SK-N-SH (cell line): ENCODE measurements around the gene SERF2. TPM values are rescaled to one million over a fixed set of nuclear protein-coding genes. Genes with fewer than 3 reads are reported as not detected.

Source experiments
- CTCF ChIA-PET: fragments of 300-600, 350-600 bp; formaldehyde crosslinking; extraction: SDS; loops from one replicate; lab custom pipeline; 2021; lab: Yijun Ruan, JAX
- POLR2A ChIA-PET: fragments of 350-600 bp; sonication (Branson Sonifier 250); formaldehyde crosslinking; extraction: SDS; loops from one replicate; lab custom pipeline; 2020; ENCODE audit warnings: antibody characterized with exemption, inconsistent platforms; lab: Yijun Ruan, JAX
- DNase-seq: peaks from one replicate; pipeline ENCODE4 v3.0.0; 2012
- H2AFZ ChIP-seq: fragments of 200-600 bp; sonication (generic); 2 replicates; pipeline ENCODE4 v1.8.1; 2016; ENCODE audit warnings: antibody characterized with exemption, mild to moderate bottlenecking, low read depth
- H3F3A ChIP-seq: fragments of 200-600 bp; sonication (generic); replicated peaks from 2 replicates; pipeline ENCODE3; 2016; ENCODE audit warnings: antibody characterized with exemption, mild to moderate bottlenecking; ENCODE audit not compliant: insufficient read depth
- H3K27ac ChIP-seq, 2 experiments: fragments of 200-500 bp in 1 of 2; fragments of 200-600 bp in 1 of 2; sonication (Bioruptor generic) in 1 of 2; sonication (generic), shearing (Covaris generic) in 1 of 2; 2 replicates each; pipeline versions ENCODE4 v1.5.1 to v1.6.1; 2014 to 2016; ENCODE audit warnings: low read depth in 2 of 2, inconsistent platforms in 1 of 2, low read length in 1 of 2, mild to moderate bottlenecking in 1 of 2, mixed read lengths in 1 of 2
- H3K27me3 ChIP-seq: fragments of 200-600 bp; sonication (generic), shearing (Covaris generic); 2 replicates; pipeline ENCODE4 v1.6.1; 2016; ENCODE audit warnings: mixed run types; ENCODE audit not compliant: insufficient read depth
- H3K36me3 ChIP-seq, 2 experiments: fragments of 200-500 bp in 1 of 2; fragments of 200-600 bp in 1 of 2; sonication (Bioruptor generic) in 1 of 2; sonication (generic) in 1 of 2; replicated peaks in 1 of 2; 2 replicates each; pipeline versions ENCODE3 to v1.5.1; 2014 to 2016; ENCODE audit warnings: low read length in 1 of 2, mild to moderate bottlenecking in 1 of 2; ENCODE audit not compliant: insufficient read depth in 2 of 2, control insufficient read depth in 1 of 2
- H3K4me1 ChIP-seq, 2 experiments: fragments of 200-500 bp in 1 of 2; fragments of 200-600 bp in 1 of 2; sonication (Bioruptor generic) in 1 of 2; sonication (generic), shearing (Covaris generic) in 1 of 2; 2 replicates each; pipeline versions ENCODE4 v1.5.1 to v1.6.1; 2014 to 2016; ENCODE audit warnings: low read depth in 1 of 2, low read length in 1 of 2, mixed run types in 1 of 2; ENCODE audit not compliant: insufficient read depth in 2 of 2, control insufficient read depth in 1 of 2
- H3K4me2 ChIP-seq: fragments of 200-600 bp; sonication (generic), shearing (Covaris generic); 2 replicates; pipeline ENCODE4 v1.6.1; 2017; ENCODE audit warnings: mixed run types
- H3K4me3 ChIP-seq, 2 experiments: fragments of 200-500 bp in 1 of 2; fragments of 200-600 bp in 1 of 2; sonication (Bioruptor generic) in 1 of 2; sonication (generic), shearing (Covaris generic) in 1 of 2; 2 replicates each; pipeline versions ENCODE4 v1.5.1 to v1.8.1; 2014 to 2016; ENCODE audit warnings: low read depth in 2 of 2, inconsistent platforms in 1 of 2, low read length in 1 of 2, mild to moderate bottlenecking in 1 of 2, mixed read lengths in 1 of 2, moderate library complexity in 1 of 2
- H3K79me2 ChIP-seq: fragments of 200-600 bp; sonication (generic); 2 replicates; pipeline ENCODE4 v1.8.1; 2017; ENCODE audit warnings: mild to moderate bottlenecking; ENCODE audit not compliant: insufficient read depth
- H3K9ac ChIP-seq: fragments of 200-600 bp; sonication (generic); 2 replicates; pipeline ENCODE4 v1.6.1; 2017; ENCODE audit warnings: mixed run types
- H3K9me2 ChIP-seq: fragments of 200-600 bp; sonication (generic); 2 replicates; pipeline ENCODE4 v1.6.1; 2017; ENCODE audit warnings: mixed run types
- H3K9me3 ChIP-seq: fragments of 200-600 bp; sonication (generic); 2 replicates; pipeline ENCODE4 v1.6.1; 2017; ENCODE audit warnings: mixed run types, mild to moderate bottlenecking, moderate library complexity
- H4K20me1 ChIP-seq: fragments of 200-600 bp; sonication (generic); 2 replicates; pipeline ENCODE4 v1.6.1; 2017; ENCODE audit warnings: mild to moderate bottlenecking, mixed run types; ENCODE audit not compliant: insufficient read depth
- CHD2 ChIP-seq: fragments of 150-350 bp; IDR thresholded peaks from 2 replicates; pipeline ENCODE4 v1.6.1; 2018; ENCODE audit warnings: low read length; ENCODE audit not compliant: partially characterized antibody
- CTCF ChIP-seq: fragments of 200-600 bp; sonication (generic); IDR thresholded peaks from 2 replicates; pipeline ENCODE4 v1.6.1; 2017; ENCODE audit warnings: antibody characterized with exemption, mild to moderate bottlenecking, moderate library complexity
- ELF1 ChIP-seq: IDR thresholded peaks from 2 replicates; pipeline ENCODE4 v1.4.0; 2012
- FOSL2 ChIP-seq: IDR thresholded peaks from 2 replicates; pipeline ENCODE4 v1.4.0; 2012; ENCODE audit warnings: low read depth, mild to moderate bottlenecking, moderate library complexity, borderline replicate concordance
- FOXJ3 ChIP-seq: sonication (generic); formaldehyde crosslinking; IDR thresholded peaks from 2 replicates; pipeline ENCODE4 v1.5.1; 2020; ENCODE audit warnings: mild to moderate bottlenecking, missing genetic modification reagents
- GABPA ChIP-seq: IDR thresholded peaks from 2 replicates; pipeline ENCODE4 v1.4.0; 2012; ENCODE audit warnings: low read depth, mild to moderate bottlenecking
- JUND ChIP-seq: IDR thresholded peaks from 2 replicates; pipeline ENCODE4 v1.4.0; 2012
- MAX ChIP-seq: IDR thresholded peaks from 2 replicates; pipeline ENCODE4 v1.4.0; 2012; ENCODE audit warnings: low read depth
- MEF2A ChIP-seq: IDR thresholded peaks from 2 replicates; pipeline ENCODE4 v1.4.0; 2012; ENCODE audit warnings: low read depth, borderline replicate concordance
- MXI1 ChIP-seq: IDR thresholded peaks from 2 replicates; pipeline ENCODE4 v1.6.1; 2012; ENCODE audit warnings: mild to moderate bottlenecking, low read depth, low read length, improper control_type of control experiment
- NFIC ChIP-seq: IDR thresholded peaks from 2 replicates; pipeline ENCODE4 v1.4.0; 2012; ENCODE audit warnings: borderline replicate concordance
- PBX3 ChIP-seq: IDR thresholded peaks from 2 replicates; pipeline ENCODE4; 2012
- RAD21 ChIP-seq: IDR thresholded peaks from 2 replicates; pipeline ENCODE4 v1.6.1; 2012; ENCODE audit warnings: mild to moderate bottlenecking, low read length
- RCOR1 ChIP-seq: fragments of 150-350 bp; IDR thresholded peaks from 2 replicates; pipeline ENCODE4 v1.6.1; 2017; ENCODE audit warnings: antibody characterized with exemption, low read length
- REST ChIP-seq: IDR thresholded peaks from 2 replicates; pipeline ENCODE4 v1.6.1; 2012; ENCODE audit warnings: mild to moderate bottlenecking, low read depth, low read length, moderate library complexity
- RFX5 ChIP-seq: IDR thresholded peaks from 2 replicates; pipeline ENCODE4 v1.6.1; 2012; ENCODE audit warnings: mild to moderate bottlenecking, improper control_type of control experiment, low read length
- TCF12 ChIP-seq: IDR thresholded peaks from 2 replicates; pipeline ENCODE4 v1.4.0; 2012
- ZBTB33 ChIP-seq: IDR thresholded peaks from 2 replicates; pipeline ENCODE4 v1.4.0; 2012; ENCODE audit warnings: low read depth, borderline replicate concordance
- WGBS: methylation state at CpG from one replicate; pipeline ENCODE4 v1.1.6; 2017; ENCODE audit warnings: low lambda C conversion rate; 5-methylcytosine and 5-hydroxymethylcytosine counted together
- polyA plus RNA-seq, 3 experiments: library from polyadenylated mRNA; depleted of rRNA; stranded (reverse); fragments of >200 nt; gene quantifications; 2 replicates each; pipeline ENCODE4 v1.2.3, GENCODE V29; 2012

Gene SERF2
- polyA plus RNA-seq, 1 of the 3 experiments (the other 2 are of a cell fraction), result 1,369 TPM

GRCh38 chr15:43775411-43775965 is 16.6 kb upstream of the SERF2 start:
- TF ChIP-seq FOSL2, result no peak
- peak; percentile 71; the same call in 1 of the 2 replicates for TF ChIP-seq MAX
- TF ChIP-seq MXI1, result peak; percentile 65; the same call in 1 of the 2 replicates
- no peak for TF ChIP-seq GABPA
- peak; percentile 30 for TF ChIP-seq RAD21
- TF ChIP-seq CTCF, result peak; percentile 44
- Histone ChIP-seq H3K27ac (no peak overlapping the region; a peak in 1 of 4 replicates), H3K9ac (no peak overlapping the region), H3K36me3 (peaks cover 23 to 29% of the 10 kb centered on the region in 2 experiments), H3K4me1 (peaks cover 0 to 3% of the 10 kb centered on the region in 2 experiments; a peak in 1 of 4 replicates), H3F3A (peaks cover 45% of the 10 kb centered on the region), H3K9me2 (no peaks in the 10 kb centered on the region), H4K20me1 (no peaks in the 10 kb centered on the region), H3K79me2 (no peaks in the 10 kb centered on the region), H2AFZ (no peak overlapping the region), H3K9me3 (no peaks in the 10 kb centered on the region), H3K27me3 (no peaks in the 10 kb centered on the region), H3K4me3 (no peak overlapping the region), H3K4me2 (no peak overlapping the region)
- WGBS, result 100% methylated on average over 1 of the region's 1 CpG
- DNase-seq, result peak; percentile 52
- ChIA-PET POLR2A (no interaction called here), CTCF (interaction anchor here (0.8 to 3.0 kb wide), 6 partner anchors 11 to 22 kb away, joined by 3 to 13 read pairs (median 6); no protein-coding TSS in a partner anchor)

GRCh38 chr15:43776101-43776717 is 15.9 kb upstream of the SERF2 start:
- Histone ChIP-seq H3K27me3 (no peaks in the 10 kb centered on the region), H3K79me2 (no peaks in the 10 kb centered on the region), H3K4me2 (no peak overlapping the region), H3K4me3 (no peak overlapping the region), H3K9ac (no peak overlapping the region), H3F3A (peaks cover 40% of the 10 kb centered on the region), H2AFZ (no peak overlapping the region), H3K27ac (no peak overlapping the region), H4K20me1 (no peaks in the 10 kb centered on the region), H3K9me2 (no peaks in the 10 kb centered on the region), H3K9me3 (no peaks in the 10 kb centered on the region), H3K36me3 (peaks cover 16 to 25% of the 10 kb centered on the region in 2 experiments), H3K4me1 (peaks cover 0 to 3% of the 10 kb centered on the region in 2 experiments; a peak in 1 of 4 replicates)
- 93% methylated on average over 24 of the region's 35 CpGs for WGBS
- no peak for DNase-seq
- ChIA-PET POLR2A (interaction anchor here (1.3 kb wide), 1 partner anchor 13 kb away, joined by 3 read pairs; no protein-coding TSS in a partner anchor), CTCF (interaction anchor here (0.6 to 3.0 kb wide), 6 partner anchors 10 to 691 kb away, joined by 3 to 13 read pairs (median 6); no protein-coding TSS in a partner anchor)
- TF ChIP-seq ELF1, result no peak
- no peak for TF ChIP-seq CHD2
- TF ChIP-seq RAD21, result no peak
- no peak for TF ChIP-seq JUND
- TF ChIP-seq RCOR1, result no peak
- TF ChIP-seq RFX5, result no peak
- TF ChIP-seq TCF12, result no peak
- no peak for TF ChIP-seq FOXJ3
- no peak for TF ChIP-seq ZBTB33
- no peak for TF ChIP-seq NFIC
- no peak for TF ChIP-seq MEF2A
- TF ChIP-seq REST, result no peak
- TF ChIP-seq PBX3, result no peak
